SK-N-SH (cell line): Measurements from ENCODE around the gene CCN5. TPM values are rescaled to one million over a fixed set of nuclear protein-coding genes. Genes with fewer than 3 reads are reported as not detected.
A peak's percentile ranks its signal among the peaks of the same experiment; 100 is the strongest.
"Not testable (repeated sequence)": the region's sequence is repeated elsewhere in the genome, so short reads cannot be mapped to it uniquely, and the experiment has no call there.

ENCODE experiments used
- CTCF ChIA-PET: fragments of 300-600, 350-600 bp; formaldehyde crosslinking; extraction: SDS; loops from one replicate; lab custom pipeline; 2021; lab: Yijun Ruan, JAX
- POLR2A ChIA-PET: fragments of 350-600 bp; sonication (Branson Sonifier 250); formaldehyde crosslinking; extraction: SDS; loops from one replicate; lab custom pipeline; 2020; ENCODE audit warnings: antibody characterized with exemption, inconsistent platforms; lab: Yijun Ruan, JAX
- DNase-seq: peaks from one replicate; pipeline ENCODE4 v3.0.0; 2012
- H2AFZ ChIP-seq: fragments of 200-600 bp; sonication (generic); 2 replicates; pipeline ENCODE4 v1.8.1; 2016; ENCODE audit warnings: antibody characterized with exemption, mild to moderate bottlenecking, low read depth
- H3F3A ChIP-seq: fragments of 200-600 bp; sonication (generic); replicated peaks from 2 replicates; pipeline ENCODE3; 2016; ENCODE audit warnings: antibody characterized with exemption, mild to moderate bottlenecking; ENCODE audit not compliant: insufficient read depth
- H3K27ac ChIP-seq, 2 experiments: fragments of 200-500 bp in 1 of 2; fragments of 200-600 bp in 1 of 2; sonication (Bioruptor generic) in 1 of 2; sonication (generic), shearing (Covaris generic) in 1 of 2; 2 replicates each; pipeline versions ENCODE4 v1.5.1 to v1.6.1; 2014 to 2016; ENCODE audit warnings: low read depth in 2 of 2, inconsistent platforms in 1 of 2, low read length in 1 of 2, mild to moderate bottlenecking in 1 of 2, mixed read lengths in 1 of 2
- H3K27me3 ChIP-seq: fragments of 200-600 bp; sonication (generic), shearing (Covaris generic); 2 replicates; pipeline ENCODE4 v1.6.1; 2016; ENCODE audit warnings: mixed run types; ENCODE audit not compliant: insufficient read depth
- H3K36me3 ChIP-seq, 2 experiments: fragments of 200-500 bp in 1 of 2; fragments of 200-600 bp in 1 of 2; sonication (Bioruptor generic) in 1 of 2; sonication (generic) in 1 of 2; replicated peaks in 1 of 2; 2 replicates each; pipeline versions ENCODE3 to v1.5.1; 2014 to 2016; ENCODE audit warnings: low read length in 1 of 2, mild to moderate bottlenecking in 1 of 2; ENCODE audit not compliant: insufficient read depth in 2 of 2, control insufficient read depth in 1 of 2
- H3K4me1 ChIP-seq, 2 experiments: fragments of 200-500 bp in 1 of 2; fragments of 200-600 bp in 1 of 2; sonication (Bioruptor generic) in 1 of 2; sonication (generic), shearing (Covaris generic) in 1 of 2; 2 replicates each; pipeline versions ENCODE4 v1.5.1 to v1.6.1; 2014 to 2016; ENCODE audit warnings: low read depth in 1 of 2, low read length in 1 of 2, mixed run types in 1 of 2; ENCODE audit not compliant: insufficient read depth in 2 of 2, control insufficient read depth in 1 of 2
- H3K4me2 ChIP-seq: fragments of 200-600 bp; sonication (generic), shearing (Covaris generic); 2 replicates; pipeline ENCODE4 v1.6.1; 2017; ENCODE audit warnings: mixed run types
- H3K4me3 ChIP-seq, 2 experiments: fragments of 200-500 bp in 1 of 2; fragments of 200-600 bp in 1 of 2; sonication (Bioruptor generic) in 1 of 2; sonication (generic), shearing (Covaris generic) in 1 of 2; 2 replicates each; pipeline versions ENCODE4 v1.5.1 to v1.8.1; 2014 to 2016; ENCODE audit warnings: low read depth in 2 of 2, inconsistent platforms in 1 of 2, low read length in 1 of 2, mild to moderate bottlenecking in 1 of 2, mixed read lengths in 1 of 2, moderate library complexity in 1 of 2
- H3K79me2 ChIP-seq: fragments of 200-600 bp; sonication (generic); 2 replicates; pipeline ENCODE4 v1.8.1; 2017; ENCODE audit warnings: mild to moderate bottlenecking; ENCODE audit not compliant: insufficient read depth
- H3K9ac ChIP-seq: fragments of 200-600 bp; sonication (generic); 2 replicates; pipeline ENCODE4 v1.6.1; 2017; ENCODE audit warnings: mixed run types
- H3K9me2 ChIP-seq: fragments of 200-600 bp; sonication (generic); 2 replicates; pipeline ENCODE4 v1.6.1; 2017; ENCODE audit warnings: mixed run types
- H3K9me3 ChIP-seq: fragments of 200-600 bp; sonication (generic); 2 replicates; pipeline ENCODE4 v1.6.1; 2017; ENCODE audit warnings: mixed run types, mild to moderate bottlenecking, moderate library complexity
- H4K20me1 ChIP-seq: fragments of 200-600 bp; sonication (generic); 2 replicates; pipeline ENCODE4 v1.6.1; 2017; ENCODE audit warnings: mild to moderate bottlenecking, mixed run types; ENCODE audit not compliant: insufficient read depth
- CHD2 ChIP-seq: fragments of 150-350 bp; IDR thresholded peaks from 2 replicates; pipeline ENCODE4 v1.6.1; 2018; ENCODE audit warnings: low read length; ENCODE audit not compliant: partially characterized antibody
- ELF1 ChIP-seq: IDR thresholded peaks from 2 replicates; pipeline ENCODE4 v1.4.0; 2012
- EP300 ChIP-seq, 2 experiments: IDR thresholded peaks; 2 replicates each; pipeline versions ENCODE4 v1.4.0 to v1.6.1; 2012; ENCODE audit warnings: borderline replicate concordance in 1 of 2, low read depth in 1 of 2, low read length in 1 of 2
- EZH2phosphoT487 ChIP-seq: fragments of 200-600 bp; sonication (generic); IDR thresholded peaks from 2 replicates; pipeline ENCODE4 v1.6.1; 2017; ENCODE audit warnings: low read depth, mixed run types, mild to moderate bottlenecking, antibody characterized with exemption, moderate library complexity, borderline replicate concordance
- FOSL2 ChIP-seq: IDR thresholded peaks from 2 replicates; pipeline ENCODE4 v1.4.0; 2012; ENCODE audit warnings: low read depth, mild to moderate bottlenecking, moderate library complexity, borderline replicate concordance
- FOXJ3 ChIP-seq: sonication (generic); formaldehyde crosslinking; IDR thresholded peaks from 2 replicates; pipeline ENCODE4 v1.5.1; 2020; ENCODE audit warnings: mild to moderate bottlenecking, missing genetic modification reagents
- GATA2 ChIP-seq: sonication (generic); formaldehyde crosslinking; IDR thresholded peaks from 2 replicates; pipeline ENCODE4 v1.5.0; 2020; ENCODE audit warnings: mild to moderate bottlenecking, missing genetic modification reagents
- MXI1 ChIP-seq: IDR thresholded peaks from 2 replicates; pipeline ENCODE4 v1.6.1; 2012; ENCODE audit warnings: mild to moderate bottlenecking, low read depth, low read length, improper control_type of control experiment
- NRF1 ChIP-seq: IDR thresholded peaks from 2 replicates; pipeline ENCODE4 v1.6.1; 2012; ENCODE audit warnings: low read depth, mild to moderate bottlenecking, low read length
- POLR2AphosphoS5 ChIP-seq: IDR thresholded peaks from 2 replicates; pipeline ENCODE4 v1.6.1; 2012; ENCODE audit warnings: low read depth, low read length
- RAD21 ChIP-seq: IDR thresholded peaks from 2 replicates; pipeline ENCODE4 v1.6.1; 2012; ENCODE audit warnings: mild to moderate bottlenecking, low read length
- SIN3A ChIP-seq: IDR thresholded peaks from 2 replicates; pipeline ENCODE4 v1.6.1; 2012; ENCODE audit warnings: low read depth, mild to moderate bottlenecking, low read length, moderate library complexity, borderline replicate concordance
- TAF1 ChIP-seq: IDR thresholded peaks from 2 replicates; pipeline ENCODE4 v1.6.1; 2012; ENCODE audit warnings: low read depth, mild to moderate bottlenecking, low read length, moderate library complexity, borderline replicate concordance
- TCF12 ChIP-seq: IDR thresholded peaks from 2 replicates; pipeline ENCODE4 v1.4.0; 2012
- YY1 ChIP-seq: IDR thresholded peaks from 2 replicates; pipeline ENCODE4 v1.4.0; 2012; ENCODE audit warnings: low read depth, mild to moderate bottlenecking
- WGBS: methylation state at CpG from one replicate; pipeline ENCODE4 v1.1.6; 2017; ENCODE audit warnings: low lambda C conversion rate; 5-methylcytosine and 5-hydroxymethylcytosine counted together
- polyA plus RNA-seq, 3 experiments: library from polyadenylated mRNA; depleted of rRNA; stranded (reverse); fragments of >200 nt; gene quantifications; 2 replicates each; pipeline ENCODE4 v1.2.3, GENCODE V29; 2012
- TF ChIP-seq, protein P1 (sequence below): IDR thresholded peaks from 2 replicates; pipeline ENCODE4; 2012
- TF ChIP-seq, protein P2 (sequence below): fragments of 200-600 bp; sonication (generic); IDR thresholded peaks from 2 replicates; pipeline ENCODE4 v1.6.1; 2017; ENCODE audit warnings: antibody characterized with exemption, mild to moderate bottlenecking, moderate library complexity
- TF ChIP-seq, protein P3 (sequence below): IDR thresholded peaks from 2 replicates; pipeline ENCODE4 v1.4.0; 2012; ENCODE audit warnings: low read depth, borderline replicate concordance
- TF ChIP-seq, protein P4 (sequence below): fragments of 150-350 bp; IDR thresholded peaks from 2 replicates; pipeline ENCODE4 v1.6.1; 2017; ENCODE audit warnings: antibody characterized with exemption, low read length, low read depth, borderline replicate concordance
- TF ChIP-seq, protein P5 (sequence below): IDR thresholded peaks from 2 replicates; pipeline ENCODE4 v1.6.1; 2012; ENCODE audit warnings: mild to moderate bottlenecking, low read depth, low read length, moderate library complexity

CCN5 gene
- polyA plus RNA-seq, 1 of the 3 experiments (the other 2 are of a cell fraction): 0.05 TPM

DNA sequence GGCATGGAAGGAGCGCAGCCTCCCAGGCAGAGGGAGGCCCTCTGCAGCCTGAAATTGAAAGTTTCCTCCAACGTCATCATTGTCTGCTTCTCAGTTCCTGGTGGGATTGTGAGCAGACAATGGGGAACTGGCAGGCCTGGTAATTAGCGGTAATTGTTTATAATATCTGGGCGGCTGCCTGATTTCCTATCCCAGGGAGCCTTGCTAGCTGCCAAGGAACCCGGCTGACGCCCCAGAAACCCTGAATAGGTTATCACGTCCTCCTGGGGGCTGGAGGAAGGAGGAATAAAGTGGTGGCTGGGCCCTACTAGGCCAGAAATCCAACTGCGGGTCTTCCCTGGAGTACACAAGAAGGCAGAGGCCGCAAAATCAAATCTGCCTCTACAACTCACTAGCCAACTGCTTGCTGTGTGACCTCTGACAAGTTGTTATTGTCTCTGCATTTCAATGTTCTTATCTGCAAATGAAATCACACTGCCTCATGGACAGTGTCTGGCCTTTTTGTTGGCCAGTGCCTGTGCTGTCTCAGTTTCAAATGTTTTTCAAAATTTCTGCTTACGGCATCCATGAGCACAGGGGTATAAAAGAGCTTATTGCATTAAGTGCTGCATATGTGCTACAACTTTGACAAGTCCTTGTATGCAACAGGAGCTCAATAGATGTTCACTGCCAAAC lies 47.4 kb downstream of the CCN5 start:
- no peaks in the 10 kb centered on the region for H3K36me3 ChIP-seq
- peaks cover 0 to 70% of the 10 kb centered on the region in 2 experiments; a peak in 2 of 4 replicates for H3K4me1 ChIP-seq
- TF ChIP-seq, protein P1, sequence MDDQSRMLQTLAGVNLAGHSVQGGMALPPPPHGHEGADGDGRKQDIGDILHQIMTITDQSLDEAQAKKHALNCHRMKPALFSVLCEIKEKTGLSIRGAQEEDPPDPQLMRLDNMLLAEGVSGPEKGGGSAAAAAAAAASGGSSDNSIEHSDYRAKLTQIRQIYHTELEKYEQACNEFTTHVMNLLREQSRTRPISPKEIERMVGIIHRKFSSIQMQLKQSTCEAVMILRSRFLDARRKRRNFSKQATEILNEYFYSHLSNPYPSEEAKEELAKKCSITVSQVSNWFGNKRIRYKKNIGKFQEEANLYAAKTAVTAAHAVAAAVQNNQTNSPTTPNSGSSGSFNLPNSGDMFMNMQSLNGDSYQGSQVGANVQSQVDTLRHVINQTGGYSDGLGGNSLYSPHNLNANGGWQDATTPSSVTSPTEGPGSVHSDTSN: no peak
- TF ChIP-seq YY1: no peak
- TF ChIP-seq CHD2: no peak
- no peak for TF ChIP-seq POLR2AphosphoS5
- TF ChIP-seq RAD21: 0 out of 2 replicates have a peak, but pooled peaks have one; percentile 15
- no peak for TF ChIP-seq FOSL2
- no peak for TF ChIP-seq EZH2phosphoT487
- no peak for TF ChIP-seq TCF12
- TF ChIP-seq SIN3A: no peak
- no peak; the same call in none of the 2 replicates for TF ChIP-seq MXI1
- no peak for TF ChIP-seq NRF1
- TF ChIP-seq, protein P2, sequence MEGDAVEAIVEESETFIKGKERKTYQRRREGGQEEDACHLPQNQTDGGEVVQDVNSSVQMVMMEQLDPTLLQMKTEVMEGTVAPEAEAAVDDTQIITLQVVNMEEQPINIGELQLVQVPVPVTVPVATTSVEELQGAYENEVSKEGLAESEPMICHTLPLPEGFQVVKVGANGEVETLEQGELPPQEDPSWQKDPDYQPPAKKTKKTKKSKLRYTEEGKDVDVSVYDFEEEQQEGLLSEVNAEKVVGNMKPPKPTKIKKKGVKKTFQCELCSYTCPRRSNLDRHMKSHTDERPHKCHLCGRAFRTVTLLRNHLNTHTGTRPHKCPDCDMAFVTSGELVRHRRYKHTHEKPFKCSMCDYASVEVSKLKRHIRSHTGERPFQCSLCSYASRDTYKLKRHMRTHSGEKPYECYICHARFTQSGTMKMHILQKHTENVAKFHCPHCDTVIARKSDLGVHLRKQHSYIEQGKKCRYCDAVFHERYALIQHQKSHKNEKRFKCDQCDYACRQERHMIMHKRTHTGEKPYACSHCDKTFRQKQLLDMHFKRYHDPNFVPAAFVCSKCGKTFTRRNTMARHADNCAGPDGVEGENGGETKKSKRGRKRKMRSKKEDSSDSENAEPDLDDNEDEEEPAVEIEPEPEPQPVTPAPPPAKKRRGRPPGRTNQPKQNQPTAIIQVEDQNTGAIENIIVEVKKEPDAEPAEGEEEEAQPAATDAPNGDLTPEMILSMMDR: no peak
- TF ChIP-seq, protein P3, sequence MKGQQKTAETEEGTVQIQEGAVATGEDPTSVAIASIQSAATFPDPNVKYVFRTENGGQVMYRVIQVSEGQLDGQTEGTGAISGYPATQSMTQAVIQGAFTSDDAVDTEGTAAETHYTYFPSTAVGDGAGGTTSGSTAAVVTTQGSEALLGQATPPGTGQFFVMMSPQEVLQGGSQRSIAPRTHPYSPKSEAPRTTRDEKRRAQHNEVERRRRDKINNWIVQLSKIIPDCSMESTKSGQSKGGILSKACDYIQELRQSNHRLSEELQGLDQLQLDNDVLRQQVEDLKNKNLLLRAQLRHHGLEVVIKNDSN: no peak
- TF ChIP-seq ELF1: no peak
- TF ChIP-seq FOXJ3: 0 out of 2 replicates have a peak, but pooled peaks have one; percentile 48
- TF ChIP-seq, protein P4, sequence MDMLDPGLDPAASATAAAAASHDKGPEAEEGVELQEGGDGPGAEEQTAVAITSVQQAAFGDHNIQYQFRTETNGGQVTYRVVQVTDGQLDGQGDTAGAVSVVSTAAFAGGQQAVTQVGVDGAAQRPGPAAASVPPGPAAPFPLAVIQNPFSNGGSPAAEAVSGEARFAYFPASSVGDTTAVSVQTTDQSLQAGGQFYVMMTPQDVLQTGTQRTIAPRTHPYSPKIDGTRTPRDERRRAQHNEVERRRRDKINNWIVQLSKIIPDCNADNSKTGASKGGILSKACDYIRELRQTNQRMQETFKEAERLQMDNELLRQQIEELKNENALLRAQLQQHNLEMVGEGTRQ: no peak
- no peak; a peak in 2 of 4 replicates for TF ChIP-seq EP300 (IDR thresholded peaks at IDR 0.05; ENCODE audit: borderline replicate concordance in 1 of 2, low read depth in 1 of 2, low read length in 1 of 2)
- TF ChIP-seq TAF1: no peak
- TF ChIP-seq, protein P5, sequence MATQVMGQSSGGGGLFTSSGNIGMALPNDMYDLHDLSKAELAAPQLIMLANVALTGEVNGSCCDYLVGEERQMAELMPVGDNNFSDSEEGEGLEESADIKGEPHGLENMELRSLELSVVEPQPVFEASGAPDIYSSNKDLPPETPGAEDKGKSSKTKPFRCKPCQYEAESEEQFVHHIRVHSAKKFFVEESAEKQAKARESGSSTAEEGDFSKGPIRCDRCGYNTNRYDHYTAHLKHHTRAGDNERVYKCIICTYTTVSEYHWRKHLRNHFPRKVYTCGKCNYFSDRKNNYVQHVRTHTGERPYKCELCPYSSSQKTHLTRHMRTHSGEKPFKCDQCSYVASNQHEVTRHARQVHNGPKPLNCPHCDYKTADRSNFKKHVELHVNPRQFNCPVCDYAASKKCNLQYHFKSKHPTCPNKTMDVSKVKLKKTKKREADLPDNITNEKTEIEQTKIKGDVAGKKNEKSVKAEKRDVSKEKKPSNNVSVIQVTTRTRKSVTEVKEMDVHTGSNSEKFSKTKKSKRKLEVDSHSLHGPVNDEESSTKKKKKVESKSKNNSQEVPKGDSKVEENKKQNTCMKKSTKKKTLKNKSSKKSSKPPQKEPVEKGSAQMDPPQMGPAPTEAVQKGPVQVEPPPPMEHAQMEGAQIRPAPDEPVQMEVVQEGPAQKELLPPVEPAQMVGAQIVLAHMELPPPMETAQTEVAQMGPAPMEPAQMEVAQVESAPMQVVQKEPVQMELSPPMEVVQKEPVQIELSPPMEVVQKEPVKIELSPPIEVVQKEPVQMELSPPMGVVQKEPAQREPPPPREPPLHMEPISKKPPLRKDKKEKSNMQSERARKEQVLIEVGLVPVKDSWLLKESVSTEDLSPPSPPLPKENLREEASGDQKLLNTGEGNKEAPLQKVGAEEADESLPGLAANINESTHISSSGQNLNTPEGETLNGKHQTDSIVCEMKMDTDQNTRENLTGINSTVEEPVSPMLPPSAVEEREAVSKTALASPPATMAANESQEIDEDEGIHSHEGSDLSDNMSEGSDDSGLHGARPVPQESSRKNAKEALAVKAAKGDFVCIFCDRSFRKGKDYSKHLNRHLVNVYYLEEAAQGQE: no peak
- TF ChIP-seq GATA2 (CRISPR knock-in tag): peak; percentile 88
- H3K79me2 ChIP-seq: no peaks in the 10 kb centered on the region
- H3K27ac ChIP-seq: peak overlapping the region in 1 of 2 experiments; percentile 99; a peak in 2 of 4 replicates
- WGBS: 14% methylated on average over 8 of the region's 10 CpGs
- no peaks in the 10 kb centered on the region for H3F3A ChIP-seq
- H2AFZ ChIP-seq: no peak overlapping the region
- CTCF ChIA-PET: interaction anchor here (1.0 to 12.2 kb wide), 11 partner anchors 10 to 106 kb away, joined by 3 to 110 read pairs (median 4); partner anchors contain the start of gene KCNK15
- no peak overlapping the region for H3K9ac ChIP-seq
- no peaks in the 10 kb centered on the region for H3K9me3 ChIP-seq
- no peak overlapping the region for H3K4me3 ChIP-seq
- peaks cover 21% of the 10 kb centered on the region; the same call in 1 of the 2 replicates for H3K27me3 ChIP-seq
- DNase-seq: peak; percentile 76
- POLR2A ChIA-PET: interaction anchor here (0.9 to 1.0 kb wide), 2 partner anchors 40 to 44 kb away, joined by 3 read pairs; no protein-coding TSS in a partner anchor
- H3K9me2 ChIP-seq: no peaks in the 10 kb centered on the region
- no peak overlapping the region for H3K4me2 ChIP-seq
- H4K20me1 ChIP-seq: no peaks in the 10 kb centered on the region

DNA sequence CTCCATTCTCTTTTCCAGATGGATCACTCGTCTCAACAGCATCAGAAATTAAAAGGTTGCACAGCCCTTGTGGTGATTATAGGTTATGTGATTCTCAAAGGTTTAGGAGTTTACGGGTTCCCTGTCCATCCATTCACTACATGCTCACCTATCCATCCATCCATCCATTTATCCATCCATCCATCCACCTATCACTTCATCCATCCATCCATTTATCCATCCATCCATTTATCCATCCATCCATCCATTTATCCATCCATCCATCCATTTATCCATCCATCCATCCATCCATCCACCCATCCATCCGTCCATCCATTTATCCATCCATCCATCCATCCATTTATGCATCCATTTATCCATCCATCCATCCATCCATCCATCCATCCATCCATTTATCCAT lies 48.6 kb downstream of the CCN5 start:
- H2AFZ ChIP-seq, H3K9ac ChIP-seq, H4K20me1 ChIP-seq, H3K9me2 ChIP-seq, H3K4me3 ChIP-seq, POLR2A ChIA-PET, H3K4me2 ChIP-seq, H3K36me3 ChIP-seq, DNase-seq, H3K79me2 ChIP-seq, H3K9me3 ChIP-seq, H3F3A ChIP-seq: not testable (repeated sequence)
- Histone ChIP-seq H3K4me1 (peaks cover 0 to 59% of the 10 kb centered on the region in 2 experiments; a peak in 2 of 4 replicates), H3K27me3 (peaks cover 31% of the 10 kb centered on the region; the same call in 1 of the 2 replicates), H3K27ac (peak overlapping the region in 1 of 2 experiments; percentile 99; a peak in 2 of 4 replicates)
- CTCF ChIA-PET: interaction anchor here (1.0 to 12.2 kb wide), 6 partner anchors 12 to 105 kb away, joined by 3 to 110 read pairs (median 6); partner anchors contain the start of gene KCNK15
- 36% methylated on average over 3 of the region's 3 CpGs for WGBS
